IMR-90 (cell line): ENCODE measurements around the gene INF2. TPM values are rescaled to one million over a fixed set of nuclear protein-coding genes. Genes with fewer than 3 reads are reported as not detected.
A peak's percentile ranks its signal among the peaks of the same experiment; 100 is the strongest.

Source experiments
- ATAC-seq: fragments of 200-7000 bp; cut with Tn5 transposase; 2 replicates; pipeline ENCODE4 v1.9.1; 2020; ENCODE audit warnings: low read depth, mild to moderate bottlenecking, moderate library complexity
- BruUV-seq: library from RNA; stranded (reverse); fragments of 400-500 nt; replicated peaks from 2 replicates; lab custom pipeline; 2021; lab: Mats Ljungman, UMichigan
- CTCF ChIA-PET: fragments of 300-600 bp; formaldehyde crosslinking; extraction: SDS; loops from one replicate; lab custom pipeline; 2021; ENCODE audit warnings: antibody characterized with exemption; lab: Yijun Ruan, JAX
- POLR2A ChIA-PET: fragments of 300-600 bp; sonication (Branson Sonifier 250); formaldehyde crosslinking; loops from one replicate; lab custom pipeline; 2022; ENCODE audit warnings: antibody characterized with exemption; ENCODE audit not compliant: unreplicated experiment; lab: Charles Lee
- DNase-seq: peaks from one replicate; pipeline ENCODE4 v3.0.0; 2013
- H2AFZ ChIP-seq: replicated peaks from 2 replicates; pipeline ENCODE3; 2013; ENCODE audit warnings: low read length, mild to moderate bottlenecking; ENCODE audit not compliant: poor library complexity
- H2AK5ac ChIP-seq: 2 replicates; pipeline ENCODE4 v1.6.1; 2013; ENCODE audit warnings: low read depth, low read length, inconsistent platforms
- H2AK9ac ChIP-seq: replicated peaks from 2 replicates; pipeline ENCODE3; 2013; ENCODE audit warnings: mild to moderate bottlenecking, low read depth, low read length, moderate library complexity; ENCODE audit not compliant: poor library complexity
- H2BK120ac ChIP-seq: 2 replicates; pipeline ENCODE4 v1.6.1; 2013; ENCODE audit warnings: low read depth, low read length, inconsistent platforms
- H2BK15ac ChIP-seq: 3 replicates; pipeline ENCODE4 v1.6.1; 2013; ENCODE audit warnings: low read depth, low read length, inconsistent platforms
- H2BK20ac ChIP-seq: 2 replicates; pipeline ENCODE4 v1.6.1; 2013; ENCODE audit warnings: low read depth, mild to moderate bottlenecking, inconsistent platforms, low read length, moderate library complexity
- H2BK5ac ChIP-seq: 2 replicates; pipeline ENCODE4 v1.6.1; 2013; ENCODE audit warnings: mild to moderate bottlenecking, low read depth, low read length, inconsistent platforms; ENCODE audit not compliant: poor library complexity, severe bottlenecking
- H3K14ac ChIP-seq: replicated peaks from 2 replicates; pipeline ENCODE4 v1.6.1; 2013; ENCODE audit warnings: low read depth, low read length, inconsistent platforms
- H3K18ac ChIP-seq: 2 replicates; pipeline ENCODE4 v1.6.1; 2013; ENCODE audit warnings: low read depth, low read length, control low read depth
- H3K23ac ChIP-seq: 2 replicates; pipeline ENCODE4 v1.6.1; 2013; ENCODE audit warnings: low read depth, low read length, inconsistent platforms
- H3K27ac ChIP-seq: 2 replicates; pipeline ENCODE4 v1.5.1; 2013; ENCODE audit warnings: mild to moderate bottlenecking, control low read depth, low read length; ENCODE audit not compliant: insufficient read depth
- H3K27me3 ChIP-seq: 2 replicates; pipeline ENCODE4 v1.6.1; 2013; ENCODE audit warnings: low read length; ENCODE audit not compliant: control insufficient read depth, insufficient read depth
- H3K36me3 ChIP-seq: 2 replicates; pipeline ENCODE4 v1.6.1; 2013; ENCODE audit warnings: low read length, mixed read lengths; ENCODE audit not compliant: control insufficient read depth, insufficient read depth
- H3K4ac ChIP-seq: 2 replicates; pipeline ENCODE4 v1.6.1; 2013; ENCODE audit warnings: low read depth, low read length, inconsistent platforms
- H3K4me1 ChIP-seq: 2 replicates; pipeline ENCODE4 v1.6.1; 2013; ENCODE audit warnings: low read length, mixed read lengths; ENCODE audit not compliant: control insufficient read depth, insufficient read depth
- H3K4me2 ChIP-seq: 2 replicates; pipeline ENCODE4 v1.6.1; 2013; ENCODE audit warnings: low read depth, mild to moderate bottlenecking, control low read depth, low read length, moderate library complexity
- H3K4me3 ChIP-seq: 2 replicates; pipeline ENCODE4 v1.5.1; 2013; ENCODE audit warnings: low read depth, mild to moderate bottlenecking, control low read depth, low read length, moderate library complexity; ENCODE audit not compliant: insufficient read depth
- H3K56ac ChIP-seq: 2 replicates; pipeline ENCODE4 v1.6.1; 2013; ENCODE audit warnings: low read length, inconsistent platforms; ENCODE audit not compliant: insufficient read depth; ENCODE audit errors: extremely low read depth
- H3K79me1 ChIP-seq, 2 experiments: 2 replicates each; pipeline ENCODE4 v1.6.1; 2013; ENCODE audit warnings: low read length in 2 of 2, inconsistent platforms in 1 of 2, low read depth in 1 of 2
- H3K9ac ChIP-seq: 2 replicates; pipeline ENCODE4 v1.6.1; 2013; ENCODE audit warnings: low read depth, low read length, control low read depth
- H3K9me1 ChIP-seq: 2 replicates; pipeline ENCODE4 v1.6.1; 2013; ENCODE audit warnings: low read length, inconsistent platforms; ENCODE audit not compliant: insufficient read depth
- H3K9me3 ChIP-seq: 2 replicates; pipeline ENCODE4 v1.6.1; 2013; ENCODE audit warnings: low read length; ENCODE audit not compliant: control insufficient read depth, insufficient read depth
- H4K20me1 ChIP-seq: 2 replicates; pipeline ENCODE4 v1.6.1; 2013; ENCODE audit warnings: low read length, inconsistent platforms; ENCODE audit not compliant: insufficient read depth
- H4K5ac ChIP-seq: 2 replicates; pipeline ENCODE4 v1.6.1; 2013; ENCODE audit warnings: mild to moderate bottlenecking, low read depth, low read length, control low read depth
- H4K8ac ChIP-seq, 2 experiments: 2 replicates each; pipeline ENCODE4 v1.6.1; 2013; ENCODE audit warnings: low read depth in 2 of 2, low read length in 2 of 2, control low read depth in 1 of 2, inconsistent platforms in 1 of 2
- H4K91ac ChIP-seq: 2 replicates; pipeline ENCODE4 v1.6.1; 2013; ENCODE audit warnings: low read depth, low read length, inconsistent platforms; ENCODE audit not compliant: insufficient read depth
- CEBPB ChIP-seq: IDR thresholded peaks from 2 replicates; pipeline ENCODE4 v1.6.1; 2012; ENCODE audit warnings: low read depth, low read length, improper control_type of control experiment
- CHD1 ChIP-seq: IDR thresholded peaks from 2 replicates; pipeline ENCODE4 v1.6.1; 2012; ENCODE audit warnings: low read depth, low read length, improper control_type of control experiment
- CTCF ChIP-seq: conservative IDR thresholded peaks from 2 replicates; pipeline ENCODE4 v1.5.1; 2012; ENCODE audit warnings: mild to moderate bottlenecking, low read depth, low read length, improper control_type of control experiment
- FOS ChIP-seq: fragments of 150-350 bp; IDR thresholded peaks from 2 replicates; pipeline ENCODE4 v1.6.1; 2016; ENCODE audit warnings: low read depth, low read length
- MAFK ChIP-seq: IDR thresholded peaks from 2 replicates; pipeline ENCODE4 v1.6.1; 2012; ENCODE audit warnings: low read depth, low read length, improper control_type of control experiment
- MAZ ChIP-seq: IDR thresholded peaks from 2 replicates; pipeline ENCODE4 v1.6.1; 2012; ENCODE audit warnings: low read depth, mild to moderate bottlenecking, low read length, improper control_type of control experiment, moderate library complexity, borderline replicate concordance
- NFE2L2 ChIP-seq: fragments of 150-350 bp; IDR thresholded peaks from 2 replicates; pipeline ENCODE4 v1.6.1; 2016; ENCODE audit warnings: low read depth, mild to moderate bottlenecking, low read length
- RAD21 ChIP-seq: IDR thresholded peaks from 2 replicates; pipeline ENCODE4 v1.6.1; 2012; ENCODE audit warnings: low read length, improper control_type of control experiment
- RCOR1 ChIP-seq: IDR thresholded peaks from 2 replicates; pipeline ENCODE4 v1.6.1; 2012; ENCODE audit warnings: mild to moderate bottlenecking, low read length, improper control_type of control experiment; ENCODE audit not compliant: insufficient replicate concordance
- RFX5 ChIP-seq: IDR thresholded peaks from 2 replicates; pipeline ENCODE4 v1.8.0; 2012; ENCODE audit warnings: low read depth, mild to moderate bottlenecking, low read length, moderate library complexity
- USF2 ChIP-seq: fragments of 150-350 bp; IDR thresholded peaks from 2 replicates; pipeline ENCODE4 v1.6.1; 2017; ENCODE audit warnings: mild to moderate bottlenecking, antibody characterized with exemption, low read length, low read depth
- WGBS, 2 experiments: methylation state at CpG; one replicate each; pipeline versions ENCODE4 v1.1.5 to v1.1.7; 2013; ENCODE audit warnings: missing lambda C conversion rate in 2 of 2; ENCODE audit not compliant: insufficient read length in 1 of 2; ENCODE audit errors: extremely low coverage in 2 of 2; 5-methylcytosine and 5-hydroxymethylcytosine counted together
- dilution Hi-C: fragments of 300-500 bp; cut with HindIII; formaldehyde crosslinking; loops from one replicate; pipeline ENCODE4 v1.14.3; 2018; ENCODE audit warnings: low sequenced_read_pairs; ENCODE audit not compliant: unreplicated experiment
- in situ Hi-C: fragments of 300-500 bp; cut with MboI; formaldehyde crosslinking; loops from 3 replicates; pipeline ENCODE4 v1.14.3; 2019; ENCODE audit warnings: low sequenced_read_pairs, inconsistent platforms, mixed read lengths
- intact Hi-C: fragments of 100-400 bp; cut with micrococcal nuclease; formaldehyde crosslinking; loops from 2 replicates; pipeline ENCODE4 v1.10.0; 2022
- polyA plus RNA-seq, 3 experiments: library from polyadenylated mRNA; depleted of rRNA; stranded (reverse); fragments of >200 nt; gene quantifications; 2 replicates each; pipeline ENCODE4 v1.2.3, GENCODE V29; 2012; ENCODE audit warnings: low replicate concordance in 1 of 3
- total RNA-seq: library from RNA; depleted of rRNA; stranded (reverse); fragments of >200 nt; gene quantifications from 2 replicates; pipeline ENCODE4 v1.2.3, GENCODE V29; 2012

The INF2 gene
- total and polyA plus RNA-seq, 2 of the 4 experiments (the other 2 are of a cell fraction): 16.8 to 62.1 TPM

- Histone ChIP-seq H3K18ac (0 out of 2 replicates have a peak overlapping the region, but pooled peaks have one; percentile 12), H3K27me3 (no peaks in the 10 kb centered on the region), H3K9me1 (peaks cover 28% of the 10 kb centered on the region), H3K4me3 (no peak overlapping the region), H3K14ac (peak overlapping the region; percentile 83; the same call in 1 of the 2 replicates), H2AFZ (peak overlapping the region; percentile 55), H4K20me1 (no peaks in the 10 kb centered on the region), H4K8ac (peak overlapping the region; percentile 27 to 57; a peak in 1 of 4 replicates), H3K36me3 (peaks cover 7% of the 10 kb centered on the region), H2BK5ac (peak overlapping the region; percentile 67), H3K9me3 (no peaks in the 10 kb centered on the region), H3K4me1 (peaks cover 34% of the 10 kb centered on the region), H3K27ac (peak overlapping the region; percentile 19; the same call in 1 of the 2 replicates), H2BK20ac (no peak overlapping the region), H3K23ac (peak overlapping the region; percentile 53; the same call in 1 of the 2 replicates), H2BK120ac (peak overlapping the region; percentile 42; the same call in 1 of the 2 replicates), H3K9ac (no peak overlapping the region), H4K5ac (peak overlapping the region; percentile 27), H3K56ac (no peak overlapping the region), H2AK5ac (peak overlapping the region; percentile 25), H3K79me1 (no peaks in the 10 kb centered on the region), H2AK9ac (peak overlapping the region; percentile 23), H3K4ac (peak overlapping the region; percentile 15), H2BK15ac (no peak overlapping the region), H4K91ac (peak overlapping the region; percentile 29; the same call in 1 of the 2 replicates), H3K4me2 (no peak overlapping the region)
- BruUV-seq: no TSS peak
- WGBS, 2 experiments: no CpG with 5 or more reads among the region's 13 CpGs
- in situ Hi-C loops (no loop called here), intact Hi-C loops (no loop called here), dilution Hi-C loops (no loop called here)
- TF ChIP-seq USF2 (no peak; the same call in 1 of the 2 replicates), CHD1 (no peak), NFE2L2 (no peak), FOS (no peak), CEBPB (no peak), RCOR1 (no peak), RAD21 (no peak), CTCF (no peak), MAFK (no peak), MAZ (no peak), RFX5 (no peak)
- no peak for DNase-seq
- ChIA-PET CTCF (no interaction called here), POLR2A (no interaction called here)
- ATAC-seq: no peak
Measured at GRCh38 chr14:104746071-104746545, 56.7 kb downstream of the INF2 start.
